HG03159 (cell line): ENCODE measurements around the gene MAMDC4.

Experiments used
- ATAC-seq: cut with Tn5 transposase; IDR thresholded peaks from one replicate; pipeline ENCODE4 v1.9.1; 2021; ENCODE audit warnings: mild to moderate bottlenecking, moderate library complexity; ENCODE audit not compliant: unreplicated experiment

MAMDC4 gene

DNA sequence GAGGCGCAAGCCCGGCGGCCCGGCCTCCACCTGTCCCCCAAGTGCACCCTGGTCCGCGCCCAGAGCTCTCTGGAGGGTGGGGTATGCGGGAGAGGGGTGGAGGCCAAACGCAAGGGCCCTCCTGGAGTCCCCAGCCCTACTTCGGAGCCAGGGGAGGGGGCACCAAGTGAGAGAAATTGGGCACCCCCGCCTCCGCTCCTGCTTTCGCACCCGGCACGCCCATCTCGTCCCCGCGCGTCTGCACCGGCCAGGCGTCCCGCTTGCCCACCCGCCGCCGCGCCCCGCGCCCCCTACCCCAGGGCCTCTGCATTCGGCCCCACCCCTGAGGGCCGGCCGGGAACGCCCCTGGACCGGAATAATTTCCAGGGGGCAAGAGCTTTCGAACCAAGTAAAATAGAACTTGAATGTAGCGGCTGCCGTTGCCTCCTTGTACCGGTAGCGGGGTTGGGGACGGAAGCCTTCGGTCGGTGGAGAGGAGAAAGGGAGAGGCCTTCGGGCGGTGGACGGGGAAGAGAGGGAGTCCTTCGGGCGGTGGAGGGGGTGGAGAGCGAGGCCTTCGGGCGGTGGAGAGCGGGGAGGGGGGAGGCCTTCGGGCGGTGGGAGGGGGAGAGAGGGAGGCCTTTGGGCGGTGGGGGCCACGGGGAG lies 3.6 kb upstream of the MAMDC4 start:
- no peak for ATAC-seq

- ATAC-seq = peak; percentile 83
Observed at GRCh38 chr9:136849038-136849959, 2.8 kb upstream of the MAMDC4 start, which contains the start of gene PHPT1. Gene PHPT1 (plus strand): TSS chr9:136849409. CDS start chr9:136849431, 22 bp downstream.

DNA sequence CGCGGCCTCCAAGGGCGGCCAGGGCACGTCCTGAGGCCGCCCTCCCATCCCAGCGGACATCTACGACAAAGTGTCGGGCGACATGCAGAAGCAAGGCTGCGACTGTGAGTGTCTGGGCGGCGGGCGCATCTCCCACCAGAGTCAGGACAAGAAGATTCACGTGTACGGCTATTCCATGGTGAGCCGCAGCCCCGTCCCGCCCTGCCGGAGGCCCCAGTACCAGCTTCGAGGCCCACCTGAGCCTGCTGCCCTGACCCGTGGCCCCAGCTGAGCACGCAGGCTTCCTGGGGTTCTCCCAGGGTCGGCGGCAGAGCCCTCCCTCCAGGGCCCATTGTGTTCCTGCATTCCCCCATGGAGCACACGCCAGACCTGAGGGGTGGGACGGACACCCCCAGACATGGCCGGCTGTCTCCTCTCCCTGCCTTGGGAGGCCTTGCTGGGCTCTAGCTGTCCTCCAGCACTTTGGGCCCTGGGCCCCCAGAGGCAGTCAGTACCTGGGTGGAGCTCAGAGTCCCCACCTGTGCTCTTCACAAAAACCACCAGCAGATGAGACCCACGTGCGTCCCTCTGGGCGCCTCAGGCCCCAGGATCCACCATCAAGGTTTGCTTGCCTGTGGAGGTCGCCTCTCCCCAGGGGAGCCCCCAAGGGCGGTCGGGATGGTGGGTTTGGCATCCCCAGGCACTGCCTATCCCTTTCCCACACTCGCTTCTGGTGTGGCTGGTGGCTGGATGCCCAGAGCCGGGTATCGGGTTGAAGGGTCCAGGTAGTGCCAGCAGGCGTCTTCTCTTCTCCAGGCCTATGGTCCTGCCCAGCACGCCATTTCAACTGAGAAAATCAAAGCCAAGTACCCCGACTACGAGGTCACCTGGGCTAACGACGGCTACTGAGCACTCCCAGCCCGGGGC lies 1.9 kb upstream of the MAMDC4 start:
- no peak for ATAC-seq

GRCh38 chr9:136850866-136851775 lies 1.0 kb upstream of the MAMDC4 start:
- ATAC-seq = no peak

DNA sequence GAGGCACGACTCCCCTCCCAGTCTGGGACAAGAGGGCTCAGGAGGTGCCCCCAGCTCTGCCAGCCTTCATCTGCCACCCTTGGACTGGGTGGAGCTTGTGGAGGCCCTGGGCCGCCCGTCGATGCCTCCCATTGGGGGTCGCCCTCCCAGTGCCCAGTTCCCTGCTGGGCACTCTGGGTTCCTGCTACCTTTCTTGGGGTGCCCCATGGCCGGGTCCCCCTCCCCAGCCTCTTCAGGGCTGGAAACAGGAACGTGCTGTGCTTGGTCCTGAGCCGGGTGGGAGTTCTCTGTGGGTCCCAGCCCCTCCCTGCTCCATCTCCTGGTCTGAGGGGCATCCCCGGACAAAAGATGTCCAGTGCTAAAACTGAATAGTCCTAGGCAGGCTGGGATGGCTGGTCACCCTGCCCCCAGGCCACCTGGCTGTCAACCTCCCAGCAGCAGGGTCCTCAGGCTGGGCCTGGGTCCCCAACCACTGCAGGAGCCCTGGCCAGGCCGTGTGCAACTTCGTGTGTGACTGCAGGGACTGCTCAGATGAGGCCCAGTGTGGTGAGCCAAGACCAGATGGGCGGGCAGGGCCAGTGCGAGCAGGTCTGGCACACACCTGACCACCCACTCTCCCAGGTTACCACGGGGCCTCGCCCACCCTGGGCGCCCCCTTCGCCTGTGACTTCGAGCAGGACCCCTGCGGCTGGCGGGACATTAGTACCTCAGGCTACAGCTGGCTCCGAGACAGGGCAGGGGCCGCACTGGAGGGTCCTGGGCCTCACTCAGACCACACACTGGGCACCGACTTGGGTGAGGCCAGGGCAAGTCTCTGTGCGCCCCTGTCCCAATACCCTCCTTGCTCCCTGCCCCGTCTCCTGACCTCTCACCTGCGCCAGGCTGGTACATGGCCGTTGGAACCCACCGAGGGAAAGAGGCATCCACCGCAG lies 784 bp downstream of the MAMDC4 start:
- ATAC-seq = no peak

DNA sequence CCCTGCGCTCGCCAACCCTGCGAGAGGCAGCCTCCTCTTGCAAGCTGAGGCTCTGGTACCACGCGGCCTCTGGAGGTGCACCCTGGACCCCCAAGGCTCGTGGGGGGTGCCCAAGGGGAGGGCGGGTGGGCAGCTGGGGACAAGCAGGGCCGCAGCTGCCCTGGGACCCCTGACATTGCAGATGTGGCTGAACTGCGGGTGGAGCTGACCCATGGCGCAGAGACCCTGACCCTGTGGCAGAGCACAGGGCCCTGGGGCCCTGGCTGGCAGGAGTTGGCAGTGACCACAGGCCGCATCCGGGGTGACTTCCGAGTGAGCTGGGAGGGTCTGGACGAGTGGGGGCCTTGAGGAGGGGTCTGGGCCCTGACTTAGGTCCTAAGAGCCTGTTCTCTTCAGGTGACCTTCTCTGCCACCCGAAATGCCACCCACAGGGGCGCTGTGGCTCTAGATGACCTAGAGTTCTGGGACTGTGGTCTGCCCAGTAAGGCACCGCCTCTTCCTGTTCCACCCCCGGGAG lies 1.5 kb downstream of the MAMDC4 start:
- ATAC-seq = no peak

- ATAC-seq = no peak
Observed at GRCh38 chr9:136854113-136854841, 2.1 kb downstream of the MAMDC4 start.

DNA sequence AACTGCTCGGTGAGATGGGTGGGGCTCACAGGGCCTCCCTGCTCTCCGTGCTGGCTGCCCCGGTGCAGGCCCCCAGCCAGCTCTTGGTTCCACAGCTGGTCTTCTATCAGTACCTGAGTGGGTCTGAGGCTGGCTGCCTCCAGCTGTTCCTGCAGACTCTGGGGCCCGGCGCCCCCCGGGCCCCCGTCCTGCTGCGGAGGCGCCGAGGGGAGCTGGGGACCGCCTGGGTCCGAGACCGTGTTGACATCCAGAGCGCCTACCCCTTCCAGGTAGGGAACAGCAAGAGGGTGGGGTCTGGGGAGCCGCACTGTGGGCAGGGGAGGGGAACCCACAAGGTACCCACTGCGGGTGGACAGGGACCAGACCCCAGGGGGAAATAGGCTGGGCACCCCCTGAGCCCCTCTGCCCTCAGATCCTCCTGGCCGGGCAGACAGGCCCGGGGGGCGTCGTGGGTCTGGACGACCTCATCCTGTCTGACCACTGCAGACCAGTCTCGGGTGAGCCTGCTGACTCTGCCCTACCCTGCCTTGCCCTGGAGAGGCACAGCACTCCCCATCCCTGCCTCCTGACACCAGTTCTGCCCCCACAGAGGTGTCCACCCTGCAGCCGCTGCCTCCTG lies 2.8 kb downstream of the MAMDC4 start:
- ATAC-seq = no peak

DNA sequence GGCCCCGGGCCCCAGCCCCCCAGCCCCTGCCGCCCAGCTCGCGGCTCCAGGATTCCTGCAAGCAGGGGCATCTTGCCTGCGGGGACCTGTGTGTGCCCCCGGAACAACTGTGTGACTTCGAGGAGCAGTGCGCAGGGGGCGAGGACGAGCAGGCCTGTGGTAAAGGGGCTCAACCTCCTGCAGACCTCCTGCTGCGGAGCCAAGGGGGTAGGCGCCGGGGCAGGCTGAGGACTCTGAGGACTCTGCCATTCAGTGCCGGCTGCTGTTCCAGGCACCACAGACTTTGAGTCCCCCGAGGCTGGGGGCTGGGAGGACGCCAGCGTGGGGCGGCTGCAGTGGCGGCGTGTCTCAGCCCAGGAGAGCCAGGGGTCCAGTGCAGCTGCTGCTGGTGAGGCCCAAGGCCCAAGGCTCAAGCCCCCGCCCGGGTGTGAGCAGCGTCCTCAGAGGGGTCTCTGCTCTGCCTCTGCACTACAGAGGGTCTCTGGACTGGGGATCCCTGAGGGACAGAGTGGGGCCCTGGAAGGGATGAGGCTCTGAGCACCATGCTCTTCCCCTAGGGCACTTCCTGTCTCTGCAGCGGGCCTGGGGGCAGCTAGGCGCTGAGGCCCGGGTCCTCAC lies 3.4 kb downstream of the MAMDC4 start:
- no peak for ATAC-seq

GRCh38 chr9:136856079-136856476 lies 3.9 kb downstream of the MAMDC4 start:
- ATAC-seq = no peak

DNA sequence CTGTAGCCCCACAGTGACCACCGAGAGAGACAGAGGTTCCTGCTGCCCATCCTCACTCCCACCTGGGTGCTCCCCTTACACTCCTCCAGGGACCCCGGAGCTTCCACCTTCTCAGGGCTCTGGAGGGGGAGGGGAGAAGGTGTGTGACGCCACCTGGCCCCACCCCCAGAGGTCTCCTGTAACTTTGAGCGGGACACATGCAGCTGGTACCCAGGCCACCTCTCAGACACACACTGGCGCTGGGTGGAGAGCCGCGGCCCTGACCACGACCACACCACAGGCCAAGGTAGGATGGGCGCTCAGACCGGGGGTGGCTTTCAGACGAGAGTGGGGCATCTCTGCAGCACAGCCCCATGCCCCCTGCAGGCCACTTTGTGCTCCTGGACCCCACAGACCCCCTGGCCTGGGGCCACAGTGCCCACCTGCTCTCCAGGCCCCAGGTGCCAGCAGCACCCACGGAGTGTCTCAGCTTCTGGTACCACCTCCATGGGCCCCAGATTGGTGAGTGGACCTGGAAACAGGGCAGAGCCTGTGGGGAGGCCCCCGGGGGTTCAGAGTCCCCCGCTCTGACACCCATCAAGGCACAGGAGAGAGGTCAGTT lies 4.5 kb downstream of the MAMDC4 start:
- no peak for ATAC-seq

GRCh38 chr9:136857166-136857565 lies 5.0 kb downstream of the MAMDC4 start:
- ATAC-seq = no peak

DNA sequence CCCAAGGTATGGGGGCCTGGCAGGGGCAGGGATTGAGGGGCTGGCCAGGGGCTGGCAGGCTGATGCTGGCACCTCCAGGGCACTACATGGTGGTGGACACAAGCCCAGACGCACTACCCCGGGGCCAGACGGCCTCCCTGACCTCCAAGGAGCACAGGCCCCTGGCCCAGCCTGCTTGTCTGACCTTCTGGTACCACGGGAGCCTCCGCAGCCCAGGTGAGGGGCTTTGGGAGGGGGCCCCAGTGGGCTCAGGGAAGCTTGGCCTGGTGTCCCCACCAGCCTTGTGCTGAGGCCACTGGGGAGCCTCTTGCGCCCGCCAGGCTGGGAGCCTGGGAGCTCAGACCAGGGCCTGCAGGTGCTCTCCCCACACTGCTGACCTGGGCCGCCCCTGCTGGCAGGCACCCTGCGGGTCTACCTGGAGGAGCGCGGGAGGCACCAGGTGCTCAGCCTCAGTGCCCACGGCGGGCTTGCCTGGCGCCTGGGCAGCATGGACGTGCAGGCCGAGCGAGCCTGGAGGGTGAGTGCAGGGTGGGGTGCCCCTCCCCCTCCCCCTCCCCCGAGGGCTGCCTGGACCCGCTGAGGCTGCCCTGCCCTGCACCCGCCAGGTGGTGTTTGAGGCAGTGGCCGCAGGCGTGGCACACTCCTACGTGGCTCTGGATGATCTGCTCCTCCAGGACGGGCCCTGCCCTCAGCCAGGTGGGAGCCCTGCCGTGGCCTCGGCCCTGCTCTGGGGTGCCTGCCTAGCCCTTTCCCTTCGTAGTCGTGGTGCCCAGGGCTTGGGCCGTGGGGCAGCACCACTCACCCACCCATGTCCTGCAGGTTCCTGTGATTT lies 5.7 kb downstream of the MAMDC4 start:
- ATAC-seq = no peak

DNA sequence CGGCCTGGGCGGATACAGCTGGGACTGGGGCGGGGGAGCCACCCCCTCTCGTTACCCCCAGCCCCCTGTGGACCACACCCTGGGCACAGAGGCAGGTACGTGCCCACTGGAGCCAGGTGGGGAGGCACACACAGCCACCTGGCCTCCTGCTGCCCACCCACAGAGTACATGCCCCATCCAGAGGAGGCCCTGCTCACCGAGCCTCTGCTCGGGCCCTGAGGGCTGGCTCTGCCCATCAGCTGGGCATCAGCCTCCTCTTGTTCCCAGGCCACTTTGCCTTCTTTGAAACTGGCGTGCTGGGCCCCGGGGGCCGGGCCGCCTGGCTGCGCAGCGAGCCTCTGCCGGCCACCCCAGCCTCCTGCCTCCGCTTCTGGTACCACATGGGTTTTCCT lies 6.3 kb downstream of the MAMDC4 start:
- no peak for ATAC-seq

DNA sequence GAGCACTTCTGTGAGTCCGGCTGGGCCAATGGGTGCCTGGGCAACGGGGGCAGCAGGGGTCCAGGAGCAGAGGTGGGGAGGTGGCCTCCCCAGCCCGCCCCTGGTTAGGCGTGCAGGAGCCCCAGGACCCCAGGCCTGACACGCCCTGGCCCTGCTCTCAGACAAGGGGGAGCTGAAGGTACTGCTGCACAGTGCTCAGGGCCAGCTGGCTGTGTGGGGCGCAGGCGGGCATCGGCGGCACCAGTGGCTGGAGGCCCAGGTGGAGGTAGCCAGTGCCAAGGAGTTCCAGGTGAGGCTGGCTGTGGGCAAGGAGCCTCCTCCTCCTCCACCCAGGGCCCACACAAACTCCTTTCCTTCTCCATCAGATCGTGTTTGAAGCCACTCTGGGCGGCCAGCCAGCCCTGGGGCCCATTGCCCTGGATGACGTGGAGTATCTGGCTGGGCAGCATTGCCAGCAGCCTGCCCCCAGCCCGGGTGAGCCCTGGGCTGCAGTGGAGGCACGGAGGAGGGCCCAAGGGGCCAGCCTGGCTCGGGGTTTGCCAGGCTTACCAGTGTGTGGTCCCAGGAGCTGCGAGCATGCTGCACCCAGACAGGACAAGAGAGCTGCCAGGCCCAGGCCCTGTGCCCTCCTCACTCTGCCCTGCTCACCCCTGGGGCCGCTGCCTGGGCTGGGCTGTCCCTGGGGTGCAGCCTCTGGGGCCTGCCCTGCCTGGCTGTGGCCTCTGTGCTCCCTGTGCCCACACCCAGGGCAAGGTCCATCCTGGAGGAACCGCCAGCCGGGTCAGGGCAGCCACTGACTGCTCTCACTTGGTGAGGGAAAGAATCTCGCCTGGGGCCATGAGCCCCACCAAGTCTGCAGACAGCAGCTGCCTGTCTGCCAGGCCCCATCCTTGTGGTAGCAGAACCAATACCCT lies 7.0 kb downstream of the MAMDC4 start:
- no peak for ATAC-seq
